Endothelial cell of umbilical vein (primary cell): ENCODE results near the gene SLC6A19. TPM values are rescaled to one million over a fixed set of nuclear protein-coding genes. Genes with fewer than 3 reads are reported as not detected.

Source experiments
- BruUV-seq: library from RNA; stranded (reverse); fragments of 400-500 nt; replicated peaks from 2 replicates; lab custom pipeline; 2021; lab: Mats Ljungman, UMichigan
- CTCF ChIA-PET: fragments of 300-600, 350-600 bp; sonication (Branson Sonifier 250); formaldehyde crosslinking; loops from one replicate; lab custom pipeline; 2021; ENCODE audit warnings: antibody characterized with exemption, inconsistent platforms; lab: Charles Lee
- POLR2A ChIA-PET: fragments of 300-600, 350-600 bp; sonication (Branson Sonifier 250); formaldehyde crosslinking; loops from one replicate; lab custom pipeline; 2021; ENCODE audit warnings: antibody characterized with exemption, inconsistent platforms; lab: Charles Lee
- DNase-seq: peaks from one replicate; pipeline ENCODE4 v3.0.0-alpha.2; 2011; ENCODE audit warnings: low read depth, low spot score
- FAIRE-seq: peaks from 2 replicates; lab custom pipeline; 2011; peaks lifted over from hg19 to GRCh38; lab: Jason Lieb, UNC
- H2AFZ ChIP-seq: 2 replicates; pipeline ENCODE4 v1.6.0; 2012; ENCODE audit warnings: low read depth, low read length, control low read depth, inconsistent platforms
- H3K27ac ChIP-seq: 2 replicates; pipeline ENCODE4 v1.5.1; 2011; ENCODE audit warnings: low read depth, mild to moderate bottlenecking, control low read depth, low read length, moderate library complexity; ENCODE audit not compliant: insufficient read depth
- H3K27me3 ChIP-seq, 2 experiments: 2 replicates each; pipeline versions ENCODE4 v1.6.0 to v1.6.1; 2011; ENCODE audit warnings: low read length in 2 of 2, mixed read lengths in 1 of 2; ENCODE audit not compliant: control insufficient read depth in 2 of 2, insufficient read depth in 2 of 2
- H3K36me3 ChIP-seq, 2 experiments: 2 replicates in 1 of 2; 3 replicates in 1 of 2; pipeline ENCODE4 v1.5.1; 2011; ENCODE audit warnings: low read length in 2 of 2, mild to moderate bottlenecking in 1 of 2, moderate library complexity in 1 of 2; ENCODE audit not compliant: control insufficient read depth in 2 of 2, insufficient read depth in 2 of 2; ENCODE audit errors: extremely low read depth in 1 of 2
- H3K4me1 ChIP-seq: 3 replicates; pipeline ENCODE4 v1.5.1; 2011; ENCODE audit warnings: mild to moderate bottlenecking, low read length; ENCODE audit not compliant: control insufficient read depth, insufficient read depth; ENCODE audit errors: extremely low read depth
- H3K4me2 ChIP-seq: 2 replicates; pipeline ENCODE4 v1.6.1; 2011; ENCODE audit warnings: low read length, control low read depth, mixed read lengths; ENCODE audit not compliant: insufficient read depth
- H3K4me3 ChIP-seq, 3 experiments: fragments of 200-600 bp in 1 of 3; sonication (generic), shearing (Covaris generic) in 1 of 3; replicated peaks in 1 of 3; 2 replicates each; pipeline ENCODE4 v1.5.1; 2011 to 2016; ENCODE audit warnings: control low read depth in 3 of 3, low read length in 3 of 3, mild to moderate bottlenecking in 2 of 3, inconsistent platforms in 1 of 3, low read depth in 1 of 3, moderate library complexity in 1 of 3; ENCODE audit not compliant: insufficient read depth in 1 of 3
- H3K79me2 ChIP-seq: 2 replicates; pipeline ENCODE4 v1.6.0; 2012; ENCODE audit warnings: low read length, inconsistent platforms; ENCODE audit not compliant: control insufficient read depth, insufficient read depth
- H3K9ac ChIP-seq: replicated peaks from 2 replicates; pipeline ENCODE3; 2011; ENCODE audit warnings: low read length, control low read depth; ENCODE audit not compliant: insufficient read depth; ENCODE audit errors: extremely low read depth
- H3K9me1 ChIP-seq: replicated peaks from 3 replicates; pipeline ENCODE4 v1.6.0; 2011; ENCODE audit warnings: mild to moderate bottlenecking, low read length; ENCODE audit not compliant: control insufficient read depth, insufficient read depth; ENCODE audit errors: extremely low read depth
- H3K9me3 ChIP-seq: replicated peaks from 2 replicates; pipeline ENCODE4 v1.5.1; 2012; ENCODE audit warnings: low read length, inconsistent platforms; ENCODE audit not compliant: control insufficient read depth, insufficient read depth
- H4K20me1 ChIP-seq: replicated peaks from 2 replicates; pipeline ENCODE3; 2011; ENCODE audit warnings: mild to moderate bottlenecking, low read length; ENCODE audit not compliant: control insufficient read depth, insufficient read depth; ENCODE audit errors: extremely low read depth
- CTCF ChIP-seq, 2 donors: IDR thresholded peaks; 1 replicate in 1 of 2; 2 replicates in 1 of 2; pipeline ENCODE4 v1.5.1; 2011; ENCODE audit warnings: low read length in 2 of 2, mild to moderate bottlenecking in 2 of 2, moderate library complexity in 2 of 2, control low read depth in 1 of 2, inconsistent platforms in 1 of 2, low read depth in 1 of 2; ENCODE audit not compliant: insufficient read depth in 1 of 2; ENCODE audit errors: extremely low read depth in 1 of 2
- EZH2 ChIP-seq: IDR thresholded peaks from 2 replicates; pipeline ENCODE4 v1.6.1; 2012; ENCODE audit warnings: borderline replicate concordance, low read depth, mild to moderate bottlenecking, moderate library complexity, low read length, inconsistent platforms; ENCODE audit not compliant: severe bottlenecking
- FOS ChIP-seq: IDR thresholded peaks from 2 replicates; pipeline ENCODE4 v1.6.1; 2011; ENCODE audit warnings: mild to moderate bottlenecking, low read length, moderate library complexity, borderline replicate concordance; ENCODE audit not compliant: insufficient read depth
- GATA2 ChIP-seq: IDR thresholded peaks from 2 replicates; pipeline ENCODE4 v1.7.0; 2011; ENCODE audit warnings: low read depth, mild to moderate bottlenecking, moderate library complexity, mixed read lengths, low read length; ENCODE audit not compliant: insufficient read length, insufficient read depth
- JUN ChIP-seq: IDR thresholded peaks from 2 replicates; pipeline ENCODE4 v1.6.1; 2011; ENCODE audit warnings: borderline replicate concordance, low read depth; ENCODE audit not compliant: insufficient read length, insufficient read depth
- MAX ChIP-seq: IDR thresholded peaks from 2 replicates; pipeline ENCODE4 v1.6.1; 2011; ENCODE audit not compliant: insufficient read depth, insufficient read length
- MYC ChIP-seq: IDR thresholded peaks from one replicate; pipeline ENCODE4 v1.6.1; 2011; ENCODE audit warnings: mild to moderate bottlenecking, low read depth, low read length
- POLR2A ChIP-seq: IDR thresholded peaks from 2 replicates; pipeline ENCODE4 v1.6.1; 2012; ENCODE audit warnings: low read depth, mild to moderate bottlenecking, control low read depth, low read length
- POLR2AphosphoS5 ChIP-seq: IDR thresholded peaks from 2 replicates; pipeline ENCODE4 v1.6.1; 2012; ENCODE audit warnings: low read depth, mild to moderate bottlenecking, control low read depth, low read length, moderate library complexity; ENCODE audit not compliant: insufficient read depth
- dilution Hi-C: fragments of 300-500 bp; cut with MboI; formaldehyde crosslinking; loops from one replicate; pipeline ENCODE4 v1.15.0; 2019; ENCODE audit warnings: low sequenced_read_pairs; ENCODE audit not compliant: extremely low pct_ligation_motif_present
- intact Hi-C: fragments of 100-400 bp; cut with micrococcal nuclease; formaldehyde crosslinking; loops from one replicate; pipeline ENCODE4 v1.10.0; 2022
- polyA plus RNA-seq, 4 experiments: library from polyadenylated mRNA; depleted of rRNA in 3 of 4; stranded (reverse) in 3 of 4; unstranded in 1 of 4; fragments of >200 nt; gene quantifications; 2 replicates each; pipeline versions ENCODE4 v1.2.1 to v1.2.3, GENCODE V29; 2011 to 2012; ENCODE audit warnings: missing spikeins in 1 of 4
- total RNA-seq: library from RNA; stranded (reverse); gene quantifications from 2 replicates; pipeline ENCODE4 v1.2.3, GENCODE V29; 2021

Gene SLC6A19
- total and polyA plus RNA-seq, 2 donors (not counting 3 experiments of a cell fraction or from before 2014, with no cell fraction given): not detected

- Histone ChIP-seq H3K79me2 (no peaks in the 10 kb centered on the region), H3K9me3 (no peaks in the 10 kb centered on the region), H3K4me2 (no peak overlapping the region), H3K9ac (no peak overlapping the region), H3K4me1 (no peaks in the 10 kb centered on the region), H3K27ac (no peak overlapping the region), H3K27me3 (no peaks in the 10 kb centered on the region), H3K36me3 (no peaks in the 10 kb centered on the region), H2AFZ (no peak overlapping the region), H4K20me1 (no peaks in the 10 kb centered on the region), H3K9me1 (no peaks in the 10 kb centered on the region), H3K4me3 (no peak overlapping the region)
- ChIA-PET POLR2A (no interaction called here), CTCF (no interaction called here)
- BruUV-seq: no TSS peak
- no peak for DNase-seq
- intact Hi-C loops: no loop called here
- dilution Hi-C loops: no loop called here
- FAIRE-seq: no peak
- TF ChIP-seq JUN (no peak), GATA2 (no peak), MAX (no peak), CTCF (IDR thresholded peaks at IDR 0.05; ENCODE audit: extremely low read depth in 1 of 2, insufficient read depth in 1 of 2, low read depth in 1 of 2, low read length in 2 of 2) (no peak), POLR2AphosphoS5 (no peak), FOS (no peak), MYC (no peak), EZH2 (no peak), POLR2A (no peak)
Measured at GRCh38 chr5:1235838-1236237, 34.4 kb downstream of the SLC6A19 start.
